HepG2 (cell line): ENCODE data around the gene GHR. TPM values are rescaled to one million over a fixed set of nuclear protein-coding genes. Genes with fewer than 3 reads are reported as not detected.

Experiments
- AKAP8 ChIP-seq: sonication (generic); formaldehyde crosslinking; IDR thresholded peaks from 2 replicates; pipeline ENCODE4 v1.5.1; 2020; ENCODE audit warnings: mild to moderate bottlenecking, missing genetic modification reagents
- FOXJ3 ChIP-seq: sonication (generic); formaldehyde crosslinking; IDR thresholded peaks from 2 replicates; pipeline ENCODE4 v1.4.0; 2020; ENCODE audit warnings: missing genetic modification reagents, mild to moderate bottlenecking, borderline replicate concordance
- GLMP ChIP-seq: sonication (generic); formaldehyde crosslinking; IDR thresholded peaks from 2 replicates; pipeline ENCODE4 v1.9.0; 2021; ENCODE audit warnings: missing genetic modification reagents, mild to moderate bottlenecking, borderline replicate concordance
- GPN1 ChIP-seq: sonication (generic); formaldehyde crosslinking; IDR thresholded peaks from 2 replicates; pipeline ENCODE4 v1.5.1; 2020; ENCODE audit warnings: missing genetic modification reagents, borderline replicate concordance
- HCFC1 ChIP-seq: fragments of 150-350 bp; IDR thresholded peaks from 2 replicates; pipeline ENCODE4 v1.6.1; 2014; ENCODE audit warnings: low read depth, low read length
- HDAC1 ChIP-seq: sonication (generic); formaldehyde crosslinking; IDR thresholded peaks from 2 replicates; pipeline ENCODE4 v1.5.1; 2020; ENCODE audit warnings: mild to moderate bottlenecking, missing genetic modification reagents
- MATR3 ChIP-seq: sonication (generic); formaldehyde crosslinking; IDR thresholded peaks from 2 replicates; pipeline ENCODE4 v1.4.0; 2020; ENCODE audit warnings: missing genetic modification reagents
- PRDM10 ChIP-seq: sonication (generic); formaldehyde crosslinking; IDR thresholded peaks from 2 replicates; pipeline ENCODE4 v1.4.0; 2020; ENCODE audit warnings: low read depth, missing genetic modification reagents
- SAP130 ChIP-seq: IDR thresholded peaks from 2 replicates; pipeline ENCODE4 v1.6.1; 2016; ENCODE audit warnings: low read depth
- ZBTB10 ChIP-seq: sonication (generic); formaldehyde crosslinking; IDR thresholded peaks from 2 replicates; pipeline ENCODE4 v1.4.0; 2020; ENCODE audit warnings: missing genetic modification reagents, borderline replicate concordance
- ZBTB34 ChIP-seq: sonication (generic); formaldehyde crosslinking; IDR thresholded peaks from 2 replicates; pipeline ENCODE4 v1.8.0; 2022; ENCODE audit warnings: mild to moderate bottlenecking, missing genetic modification reagents
- ZNF460 ChIP-seq: sonication (generic); formaldehyde crosslinking; IDR thresholded peaks from 2 replicates; pipeline ENCODE4 v1.5.1; 2020; ENCODE audit warnings: missing genetic modification reagents, mild to moderate bottlenecking, borderline replicate concordance
- ZNF629 ChIP-seq: sonication (generic); formaldehyde crosslinking; conservative IDR thresholded peaks from 2 replicates; pipeline ENCODE4 v1.5.0; 2020; ENCODE audit warnings: missing genetic modification reagents
- polyA plus RNA-seq, 8 experiments: library from polyadenylated mRNA; depleted of rRNA in 3 of 8; stranded (reverse) in 7 of 8; unstranded in 1 of 8; fragments of >200 nt; fragmentation: Illumina TruSeq in 4 of 8; extraction: Trizol in 4 of 8; gene quantifications; 2 replicates each; pipeline versions ENCODE4 v1.2.1 to v1.2.3, GENCODE V29; 2011 to 2016; ENCODE audit warnings: low read depth in 4 of 8, missing spikeins in 1 of 8, mixed read lengths in 1 of 8; ENCODE audit not compliant: insufficient read depth in 1 of 8
- total RNA-seq, 5 experiments: library from RNA; depleted of rRNA; stranded (reverse); fragments of >200 nt; fragmentation: Illumina TruSeq; extraction: Trizol; gene quantifications; 2 replicates each; pipeline ENCODE4 v1.2.3, GENCODE V29; 2016; ENCODE audit warnings: low read depth in 1 of 5
- TF ChIP-seq, protein P1 (sequence below): sonication (generic); formaldehyde crosslinking; IDR thresholded peaks from 2 replicates; pipeline ENCODE4 v1.4.0; 2020; ENCODE audit warnings: missing genetic modification reagents
- TF ChIP-seq, protein P2 (sequence below): IDR thresholded peaks from 2 replicates; pipeline ENCODE4 v1.6.1; 2016; ENCODE audit warnings: low read depth, control low read depth

GHR gene
- total and polyA plus RNA-seq, 2 of the 13 experiments (the other 11 are each of a cell fraction or from before 2014, with no cell fraction given): 0.07 TPM; not detected in 1

DNA sequence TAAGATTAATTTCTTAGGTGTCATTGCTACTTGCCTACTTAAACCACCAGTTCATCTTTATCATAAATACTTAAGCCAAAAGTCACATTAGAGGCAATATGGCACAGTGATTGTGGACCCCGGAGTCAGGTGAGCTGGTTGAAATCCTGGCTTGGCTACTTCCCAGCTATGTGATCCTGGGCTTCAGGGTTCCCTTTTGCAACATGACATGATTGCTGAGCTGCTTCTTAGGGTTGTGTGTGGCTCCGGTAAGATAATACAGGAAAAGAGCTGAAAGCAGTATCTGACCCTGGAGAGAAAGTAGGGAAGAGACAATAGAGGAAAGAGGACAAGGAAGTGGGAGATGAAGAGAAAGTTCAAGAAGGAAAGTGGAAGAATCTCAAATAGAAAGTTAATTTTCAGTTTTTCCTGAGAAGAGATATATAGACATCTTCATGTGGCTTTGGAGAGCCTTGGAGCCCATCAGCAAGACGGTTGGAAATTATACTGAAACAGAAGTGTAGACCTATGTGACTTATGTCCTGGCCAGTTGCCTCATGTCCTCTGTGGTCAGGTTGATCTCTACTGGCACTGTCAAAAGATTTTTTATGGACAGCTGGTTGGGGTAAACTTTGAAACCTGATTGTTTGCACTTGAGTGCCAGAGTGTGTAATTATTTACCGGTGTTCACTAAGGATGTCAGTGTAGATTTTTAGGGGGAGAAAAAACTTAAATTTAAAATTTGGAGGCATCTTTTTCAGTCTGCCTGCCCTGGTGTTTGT lies 93.2 kb downstream of the GHR start (continued):
- TF ChIP-seq, protein P1, sequence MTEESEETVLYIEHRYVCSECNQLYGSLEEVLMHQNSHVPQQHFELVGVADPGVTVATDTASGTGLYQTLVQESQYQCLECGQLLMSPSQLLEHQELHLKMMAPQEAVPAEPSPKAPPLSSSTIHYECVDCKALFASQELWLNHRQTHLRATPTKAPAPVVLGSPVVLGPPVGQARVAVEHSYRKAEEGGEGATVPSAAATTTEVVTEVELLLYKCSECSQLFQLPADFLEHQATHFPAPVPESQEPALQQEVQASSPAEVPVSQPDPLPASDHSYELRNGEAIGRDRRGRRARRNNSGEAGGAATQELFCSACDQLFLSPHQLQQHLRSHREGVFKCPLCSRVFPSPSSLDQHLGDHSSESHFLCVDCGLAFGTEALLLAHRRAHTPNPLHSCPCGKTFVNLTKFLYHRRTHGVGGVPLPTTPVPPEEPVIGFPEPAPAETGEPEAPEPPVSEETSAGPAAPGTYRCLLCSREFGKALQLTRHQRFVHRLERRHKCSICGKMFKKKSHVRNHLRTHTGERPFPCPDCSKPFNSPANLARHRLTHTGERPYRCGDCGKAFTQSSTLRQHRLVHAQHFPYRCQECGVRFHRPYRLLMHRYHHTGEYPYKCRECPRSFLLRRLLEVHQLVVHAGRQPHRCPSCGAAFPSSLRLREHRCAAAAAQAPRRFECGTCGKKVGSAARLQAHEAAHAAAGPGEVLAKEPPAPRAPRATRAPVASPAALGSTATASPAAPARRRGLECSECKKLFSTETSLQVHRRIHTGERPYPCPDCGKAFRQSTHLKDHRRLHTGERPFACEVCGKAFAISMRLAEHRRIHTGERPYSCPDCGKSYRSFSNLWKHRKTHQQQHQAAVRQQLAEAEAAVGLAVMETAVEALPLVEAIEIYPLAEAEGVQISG (CRISPR knock-in tag): no peak
- TF ChIP-seq, protein P2, sequence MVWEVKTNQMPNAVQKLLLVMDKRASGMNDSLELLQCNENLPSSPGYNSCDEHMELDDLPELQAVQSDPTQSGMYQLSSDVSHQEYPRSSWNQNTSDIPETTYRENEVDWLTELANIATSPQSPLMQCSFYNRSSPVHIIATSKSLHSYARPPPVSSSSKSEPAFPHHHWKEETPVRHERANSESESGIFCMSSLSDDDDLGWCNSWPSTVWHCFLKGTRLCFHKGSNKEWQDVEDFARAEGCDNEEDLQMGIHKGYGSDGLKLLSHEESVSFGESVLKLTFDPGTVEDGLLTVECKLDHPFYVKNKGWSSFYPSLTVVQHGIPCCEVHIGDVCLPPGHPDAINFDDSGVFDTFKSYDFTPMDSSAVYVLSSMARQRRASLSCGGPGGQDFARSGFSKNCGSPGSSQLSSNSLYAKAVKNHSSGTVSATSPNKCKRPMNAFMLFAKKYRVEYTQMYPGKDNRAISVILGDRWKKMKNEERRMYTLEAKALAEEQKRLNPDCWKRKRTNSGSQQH (CRISPR knock-in tag): no peak
- no peak for TF ChIP-seq PRDM10 (CRISPR knock-in tag)
- TF ChIP-seq GLMP: no peak
- TF ChIP-seq HDAC1 (CRISPR knock-in tag): no peak
- TF ChIP-seq SAP130: no peak
- TF ChIP-seq ZBTB10 (CRISPR knock-in tag): no peak
- no peak for TF ChIP-seq ZNF629 (CRISPR knock-in tag)
- TF ChIP-seq HCFC1: no peak
- TF ChIP-seq AKAP8: no peak
- TF ChIP-seq GPN1 (CRISPR knock-in tag): no peak
- TF ChIP-seq MATR3 (CRISPR knock-in tag): no peak
- TF ChIP-seq ZNF460 (CRISPR knock-in tag): no peak
- TF ChIP-seq FOXJ3 (CRISPR knock-in tag): no peak
- peak; percentile 88 for TF ChIP-seq ZBTB34
